H9 (cell line): Measurements from ENCODE around the gene POU2AF3. TPM values are rescaled to one million over a fixed set of nuclear protein-coding genes. Genes with fewer than 3 reads are reported as not detected.
A peak's percentile ranks its signal among the peaks of the same experiment; 100 is the strongest.

Experiments
- DNase-seq: peaks from one replicate; pipeline ENCODE4 v3.0.0-alpha.2; 2017
- H2AFZ ChIP-seq: one replicate; pipeline ENCODE4 v1.6.1; 2013; ENCODE audit warnings: mild to moderate bottlenecking, low read length, control low read depth, moderate library complexity
- H2AK5ac ChIP-seq: 2 replicates; pipeline ENCODE4 v1.6.1; 2013; ENCODE audit warnings: low read length, control low read depth, mixed read lengths; ENCODE audit not compliant: insufficient read length
- H2BK120ac ChIP-seq: one replicate; pipeline ENCODE4 v1.6.1; 2013; ENCODE audit warnings: low read depth, mild to moderate bottlenecking, low read length, control low read depth, inconsistent platforms; ENCODE audit not compliant: poor library complexity, severe bottlenecking
- H2BK12ac ChIP-seq: 2 replicates; pipeline ENCODE4 v1.6.1; 2013; ENCODE audit warnings: low read length, control low read depth, mixed read lengths, low read depth; ENCODE audit not compliant: insufficient read length
- H2BK15ac ChIP-seq: 2 replicates; pipeline ENCODE4 v1.6.1; 2013; ENCODE audit warnings: low read depth, low read length, control low read depth
- H2BK20ac ChIP-seq: one replicate; pipeline ENCODE4 v1.6.1; 2013; ENCODE audit warnings: low read depth, mild to moderate bottlenecking, low read length, control low read depth, inconsistent platforms; ENCODE audit not compliant: poor library complexity, severe bottlenecking
- H2BK5ac ChIP-seq: 2 replicates; pipeline ENCODE4 v1.6.1; 2013; ENCODE audit warnings: low read length, control low read depth, mixed read lengths; ENCODE audit not compliant: insufficient read length
- H3K14ac ChIP-seq: 2 replicates; pipeline ENCODE4 v1.6.1; 2013; ENCODE audit warnings: low read length, control low read depth; ENCODE audit not compliant: insufficient read depth
- H3K18ac ChIP-seq: 2 replicates; pipeline ENCODE4 v1.6.1; 2013; ENCODE audit warnings: low read depth, mild to moderate bottlenecking, mixed read lengths, low read length, control low read depth; ENCODE audit not compliant: insufficient read length
- H3K23ac ChIP-seq: 2 replicates; pipeline ENCODE4 v1.6.1; 2013; ENCODE audit warnings: low read length, control low read depth, mixed read lengths, low read depth; ENCODE audit not compliant: insufficient read length
- H3K23me2 ChIP-seq: 2 replicates; pipeline ENCODE4 v1.6.1; 2013; ENCODE audit warnings: low read depth, mild to moderate bottlenecking, mixed read lengths, low read length, control low read depth; ENCODE audit not compliant: insufficient read length, poor library complexity, severe bottlenecking
- H3K27ac ChIP-seq: 2 replicates; pipeline ENCODE4 v1.5.1; 2013; ENCODE audit warnings: low read length, control low read depth, mixed read lengths, low read depth; ENCODE audit not compliant: insufficient read length
- H3K27me3 ChIP-seq: 2 replicates; pipeline ENCODE4 v1.6.1; 2013; ENCODE audit warnings: low read length, control low read depth, inconsistent platforms; ENCODE audit not compliant: insufficient read depth
- H3K4ac ChIP-seq: 2 replicates; pipeline ENCODE4 v1.6.1; 2013; ENCODE audit warnings: low read depth, mild to moderate bottlenecking, control low read depth, inconsistent platforms, low read length, moderate library complexity
- H3K4me1 ChIP-seq: 2 replicates; pipeline ENCODE4 v1.6.1; 2013; ENCODE audit warnings: low read length, control low read depth, inconsistent platforms; ENCODE audit not compliant: insufficient read depth
- H3K4me2 ChIP-seq: 2 replicates; pipeline ENCODE4 v1.6.1; 2013; ENCODE audit warnings: low read length, control low read depth, mixed read lengths; ENCODE audit not compliant: insufficient read length, insufficient read depth
- H3K56ac ChIP-seq: 2 replicates; pipeline ENCODE4 v1.6.1; 2013; ENCODE audit warnings: low read depth, mild to moderate bottlenecking, mixed read lengths, low read length, control low read depth; ENCODE audit not compliant: insufficient read length
- H3K79me1 ChIP-seq: 2 replicates; pipeline ENCODE4 v1.6.1; 2013; ENCODE audit warnings: low read depth, mild to moderate bottlenecking, moderate library complexity, low read length, control low read depth, inconsistent platforms; ENCODE audit not compliant: insufficient read depth, poor library complexity, severe bottlenecking
- H3K79me2 ChIP-seq: 2 replicates; pipeline ENCODE4 v1.6.1; 2013; ENCODE audit warnings: low read length, control low read depth, inconsistent platforms; ENCODE audit not compliant: insufficient read depth
- H3K9ac ChIP-seq: 2 replicates; pipeline ENCODE4 v1.6.1; 2013; ENCODE audit warnings: low read length, control low read depth, mixed read lengths; ENCODE audit not compliant: insufficient read length; ENCODE audit errors: extremely low read depth
- H3K9me3 ChIP-seq: one replicate; pipeline ENCODE4 v1.6.1; 2013; ENCODE audit warnings: low read depth, low read length, inconsistent platforms; ENCODE audit not compliant: control insufficient read depth
- H3T11ph ChIP-seq: one replicate; pipeline ENCODE4 v1.6.1; 2013; ENCODE audit warnings: mild to moderate bottlenecking, low read length, control low read depth, inconsistent platforms
- H4K20me1 ChIP-seq: one replicate; pipeline ENCODE4 v1.6.1; 2013; ENCODE audit not compliant: control insufficient read depth, insufficient read length, insufficient read depth
- H4K5ac ChIP-seq: 2 replicates; pipeline ENCODE4 v1.6.1; 2013; ENCODE audit warnings: low read depth, mild to moderate bottlenecking, mixed read lengths, low read length, control low read depth; ENCODE audit not compliant: insufficient read length
- H4K8ac ChIP-seq: replicated peaks from 2 replicates; pipeline ENCODE4 v1.6.1; 2013; ENCODE audit warnings: low read length, control low read depth, mixed read lengths, low read depth; ENCODE audit not compliant: insufficient read length
- H4K91ac ChIP-seq: 2 replicates; pipeline ENCODE4 v1.6.1; 2013; ENCODE audit warnings: low read depth, mild to moderate bottlenecking, moderate library complexity, mixed read lengths, low read length, control low read depth; ENCODE audit not compliant: insufficient read length
- H3K27ac Mint-ChIP-seq, 3 experiments: 2 replicates in 2 of 3; 3 replicates in 1 of 3; pipeline ENCODE4 v1.8.0; 2020 to 2021; ENCODE audit warnings: mixed read lengths in 3 of 3, mild to moderate bottlenecking in 1 of 3, moderate library complexity in 1 of 3
- H3K27me3 Mint-ChIP-seq: 2 replicates; pipeline ENCODE4 v1.8.0; 2021; ENCODE audit warnings: low read depth, mild to moderate bottlenecking, moderate library complexity, mixed read lengths
- H3K36me3 Mint-ChIP-seq, 3 experiments: 2 replicates in 2 of 3; 3 replicates in 1 of 3; pipeline ENCODE4 v1.8.0; 2020 to 2021; ENCODE audit warnings: low read depth in 3 of 3, mixed read lengths in 3 of 3; ENCODE audit not compliant: insufficient read depth in 1 of 3
- H3K4me1 Mint-ChIP-seq, 2 experiments: 2 replicates each; pipeline ENCODE4 v1.8.0; 2020; ENCODE audit warnings: mixed read lengths in 2 of 2
- H3K4me3 Mint-ChIP-seq, 2 experiments: 2 replicates in 1 of 2; 3 replicates in 1 of 2; pipeline ENCODE4 v1.8.0; 2020 to 2021; ENCODE audit warnings: mild to moderate bottlenecking in 2 of 2, mixed read lengths in 2 of 2, moderate library complexity in 1 of 2
- H3K9me3 Mint-ChIP-seq, 2 experiments: 2 replicates in 1 of 2; 3 replicates in 1 of 2; pipeline ENCODE4 v1.8.0; 2020; ENCODE audit warnings: mild to moderate bottlenecking in 2 of 2, mixed read lengths in 2 of 2, moderate library complexity in 1 of 2
- CTCF ChIP-seq: fragments of 200-600 bp; sonication (generic); conservative IDR thresholded peaks from 3 replicates; pipeline ENCODE4 v1.8.0; 2021; ENCODE audit warnings: antibody characterized with exemption, mild to moderate bottlenecking
- WGBS: extraction: QIAGEN DNeasy Blood & Tissue Kit; methylation state at CpG from one replicate; pipeline ENCODE4 v1.1.7; 2013; ENCODE audit warnings: missing lambda C conversion rate, low lambda C conversion rate, mixed read lengths; ENCODE audit not compliant: insufficient read length; ENCODE audit errors: extremely low coverage; 5-methylcytosine and 5-hydroxymethylcytosine counted together
- total RNA-seq: library from RNA; stranded (reverse); gene quantifications from 2 replicates; pipeline ENCODE4 v1.2.1, GENCODE V29; 2021

POU2AF3 gene
- total RNA-seq, 1 experiment from 2014 or later = 0.52 TPM

- no peak overlapping the region for H4K5ac ChIP-seq
- no peaks in the 10 kb centered on the region for H3K27me3 ChIP-seq
- no peak overlapping the region for H4K91ac ChIP-seq
- no peak overlapping the region for H3K23ac ChIP-seq
- no peak overlapping the region for H3K9ac ChIP-seq
- H4K20me1 ChIP-seq = no peaks in the 10 kb centered on the region
- H3K4ac ChIP-seq = no peak overlapping the region
- H3K9me3 Mint-ChIP-seq = peaks cover 9 to 10% of the 10 kb centered on the region in 2 experiments
- no peak overlapping the region for H2AK5ac ChIP-seq
- DNase-seq = peak; percentile 50
- H2BK20ac ChIP-seq = no peak overlapping the region
- no peak overlapping the region for H3K27ac ChIP-seq
- no peak overlapping the region for H3T11ph ChIP-seq
- H3K9me3 ChIP-seq = no peaks in the 10 kb centered on the region
- H3K18ac ChIP-seq = no peak overlapping the region
- H2BK5ac ChIP-seq = no peak overlapping the region
- no peak overlapping the region for H3K56ac ChIP-seq
- no peaks in the 10 kb centered on the region for H3K79me1 ChIP-seq
- no peak overlapping the region for H3K4me3 Mint-ChIP-seq
- WGBS = no CpG with 5 or more reads among the region's 2 CpGs
- no peak overlapping the region for H4K8ac ChIP-seq
- no peak overlapping the region for H3K4me2 ChIP-seq
- peaks cover 0 to 14% (median 9%) of the 10 kb centered on the region in 3 experiments; a peak in 6 of 7 replicates for H3K36me3 Mint-ChIP-seq
- no peak overlapping the region for H2BK120ac ChIP-seq
- H2BK12ac ChIP-seq = no peak overlapping the region
- H3K14ac ChIP-seq = no peak overlapping the region
- no peaks in the 10 kb centered on the region for H3K23me2 ChIP-seq
- H2AFZ ChIP-seq = no peak overlapping the region
- no peaks in the 10 kb centered on the region; the same call in 1 of the 2 replicates for H3K27me3 Mint-ChIP-seq
- no peak for TF ChIP-seq CTCF
- H3K79me2 ChIP-seq = no peaks in the 10 kb centered on the region
- H3K27ac Mint-ChIP-seq = no peak overlapping the region; a peak in 2 of 7 replicates
- H3K4me1 Mint-ChIP-seq = peaks cover 22 to 24% of the 10 kb centered on the region in 2 experiments
- peaks cover 7% of the 10 kb centered on the region; the same call in 1 of the 2 replicates for H3K4me1 ChIP-seq
- H2BK15ac ChIP-seq = no peak overlapping the region
Measured at GRCh38 chr11:111336582-111337256, 38.4 kb downstream of the POU2AF3 start.
